HG02588 (cell line): Measurements from ENCODE around the gene AKR7A2.
"Not testable (repeated sequence)": the region's sequence is repeated elsewhere in the genome, so short reads cannot be mapped to it uniquely, and the experiment has no call there.

ENCODE experiments used
- ATAC-seq: cut with Tn5 transposase; IDR thresholded peaks from one replicate; pipeline ENCODE4 v1.9.1; 2021; ENCODE audit warnings: mild to moderate bottlenecking, moderate library complexity; ENCODE audit not compliant: unreplicated experiment

The AKR7A2 gene

DNA sequence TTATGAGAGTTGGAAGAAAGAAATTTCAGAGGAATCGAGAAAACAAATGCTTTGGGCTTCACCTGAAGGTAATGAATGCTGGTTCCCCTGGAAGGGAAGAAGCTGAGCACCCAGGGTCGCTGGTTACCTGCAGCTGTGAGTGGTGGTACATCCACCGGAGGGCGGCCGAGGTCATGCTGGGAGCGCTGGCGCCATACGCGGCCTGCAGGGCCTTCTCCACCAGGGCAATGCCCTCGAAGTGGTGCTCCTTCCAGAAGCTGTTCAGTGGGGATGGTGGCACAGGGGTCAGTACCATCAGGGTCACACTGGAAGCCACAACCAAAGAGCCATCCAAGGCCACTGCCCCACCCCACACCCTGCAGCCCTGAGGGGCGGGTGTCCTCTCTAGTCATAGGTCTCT, 43.5 kb downstream of the AKR7A2 start:
- no peak for ATAC-seq

DNA sequence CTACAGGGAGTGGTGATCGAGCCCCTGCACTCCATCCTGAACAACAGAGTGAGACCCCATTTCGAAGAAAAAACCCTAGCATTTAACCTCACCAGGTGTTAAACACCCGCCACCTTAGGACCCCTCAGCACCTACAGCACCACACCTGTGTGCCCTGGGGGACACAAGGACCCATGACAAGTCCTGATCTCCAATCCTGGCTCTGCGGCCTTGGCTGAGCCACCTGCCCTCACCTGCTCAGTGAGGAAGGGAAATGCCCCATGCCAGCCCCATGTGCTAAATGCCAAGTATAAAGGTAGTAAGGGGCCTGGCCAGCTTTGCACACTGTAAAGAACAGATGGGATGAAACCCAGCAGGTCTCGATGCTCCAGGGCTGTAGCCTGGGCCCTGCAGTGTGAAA, 49.2 kb downstream of the AKR7A2 start:
- no peak for ATAC-seq

DNA sequence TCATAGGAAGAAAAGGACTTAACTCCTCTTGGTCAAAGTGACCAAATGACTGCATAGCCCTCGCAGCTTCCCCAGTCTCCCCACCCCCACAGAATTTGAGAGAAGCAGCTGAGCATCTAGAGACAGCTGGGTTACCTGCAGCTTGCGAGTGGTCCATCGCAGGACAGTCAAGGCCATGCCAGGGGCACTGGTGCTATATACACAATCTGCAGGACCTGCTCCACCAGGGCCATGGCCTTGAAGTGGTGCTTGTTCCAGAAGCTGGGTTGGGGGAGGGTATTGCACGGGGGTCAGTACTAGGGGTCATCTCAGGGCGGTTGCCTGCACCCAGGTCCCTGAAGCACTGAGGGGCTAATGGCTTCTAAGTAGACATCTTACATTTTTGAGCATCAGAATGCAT, 49.9 kb downstream of the AKR7A2 start:
- no peak for ATAC-seq

DNA sequence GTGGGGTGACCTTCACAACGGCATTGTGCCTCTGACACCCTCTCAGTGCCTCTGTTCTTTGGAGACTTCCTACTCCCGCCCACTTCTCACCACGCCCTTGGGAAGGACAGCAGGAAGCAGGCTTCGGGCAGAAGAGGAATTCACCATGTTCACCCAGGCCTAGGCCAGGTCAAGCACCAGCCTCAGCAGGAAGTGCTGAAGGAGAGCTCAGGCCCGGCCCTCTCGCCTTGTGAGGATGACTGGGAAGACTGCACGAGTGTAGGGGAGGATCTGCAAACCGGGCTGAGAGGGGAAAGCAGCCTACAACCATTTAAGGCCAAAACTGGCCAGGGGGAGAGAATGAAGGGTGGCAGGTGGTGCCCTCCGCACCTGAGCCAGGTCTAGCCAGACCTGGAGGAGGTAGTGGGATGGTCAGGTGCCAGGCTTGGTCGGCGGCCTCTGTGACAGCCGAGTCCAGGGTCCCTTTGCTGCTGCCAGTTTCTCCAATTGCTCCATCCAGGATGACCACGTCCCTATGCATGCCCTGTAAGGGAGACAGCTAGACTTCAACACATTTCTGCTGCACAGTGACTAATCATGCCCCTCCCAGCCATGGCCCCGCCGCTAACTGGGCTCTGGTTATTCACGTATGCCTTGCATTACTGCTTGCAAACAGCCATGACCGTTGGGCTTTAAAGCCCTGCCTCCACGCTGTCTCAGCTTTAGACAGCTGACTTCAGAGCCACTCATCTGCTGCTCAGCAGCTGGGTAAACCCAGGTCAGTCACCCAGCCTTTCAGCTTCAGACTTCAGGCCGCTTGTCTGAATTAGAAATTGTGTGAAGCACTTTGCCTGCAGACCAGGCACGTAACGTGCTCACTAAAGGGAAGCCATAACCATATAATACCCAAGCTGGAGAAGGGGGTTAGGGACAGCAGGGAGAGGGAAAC, 51.5 kb downstream of the AKR7A2 start:
- no peak for ATAC-seq

DNA sequence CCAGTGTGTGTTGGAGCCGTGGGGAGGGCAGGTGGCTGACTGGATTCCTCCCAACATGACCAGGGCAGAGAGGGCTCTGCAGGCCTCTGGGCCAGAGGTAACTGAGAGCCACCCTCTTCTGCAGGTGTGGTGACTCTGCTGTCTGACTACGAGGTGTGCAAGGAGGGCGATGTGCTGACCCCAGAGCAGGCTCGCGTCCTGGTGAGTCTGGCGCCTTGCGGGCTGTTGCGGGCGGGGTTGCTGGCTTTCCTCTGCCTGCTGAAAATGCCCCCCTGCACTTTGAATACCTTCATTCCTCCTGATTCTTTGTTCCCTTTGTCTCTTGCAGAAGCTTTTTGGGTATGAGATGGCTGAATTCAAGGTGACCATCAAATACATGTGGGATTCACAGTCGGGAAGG, 53.6 kb downstream of the AKR7A2 start:
- no peak for ATAC-seq

DNA sequence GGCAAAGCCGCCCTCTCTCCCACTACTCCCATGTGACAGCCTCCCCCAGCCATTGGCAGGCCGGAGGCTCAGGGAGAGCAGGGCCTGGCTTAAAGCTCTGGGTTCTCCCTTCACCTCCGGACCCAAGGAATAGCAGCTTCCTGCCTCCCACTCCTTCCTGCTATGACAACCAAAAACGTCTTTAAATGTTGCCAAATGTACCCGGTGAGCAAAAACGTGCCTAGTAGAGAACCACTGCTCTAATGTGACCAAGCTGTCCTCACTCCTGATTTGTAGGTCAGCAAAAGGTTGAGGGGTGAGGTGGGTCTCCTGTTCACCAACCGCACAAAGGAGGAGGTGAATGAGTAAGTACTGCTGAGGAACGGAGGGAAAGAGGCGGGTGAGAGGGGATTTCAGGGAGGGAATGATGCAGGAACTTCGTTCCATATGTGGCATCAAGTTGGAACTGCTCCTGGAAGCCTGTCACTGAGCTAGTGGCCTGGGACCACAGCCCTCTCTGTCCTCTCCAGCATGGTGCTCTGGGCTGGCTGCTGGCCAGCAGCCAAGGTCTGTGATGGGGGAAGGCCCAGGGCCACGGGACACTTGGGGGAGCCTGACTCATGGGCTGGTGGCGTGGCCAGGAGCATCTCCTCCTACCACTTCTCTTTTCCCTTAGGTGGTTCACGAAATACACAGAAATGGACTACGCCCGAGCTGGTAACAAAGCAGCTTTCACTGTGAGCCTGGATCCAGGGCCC, 54.6 kb downstream of the AKR7A2 start:
- ATAC-seq, result no peak

DNA sequence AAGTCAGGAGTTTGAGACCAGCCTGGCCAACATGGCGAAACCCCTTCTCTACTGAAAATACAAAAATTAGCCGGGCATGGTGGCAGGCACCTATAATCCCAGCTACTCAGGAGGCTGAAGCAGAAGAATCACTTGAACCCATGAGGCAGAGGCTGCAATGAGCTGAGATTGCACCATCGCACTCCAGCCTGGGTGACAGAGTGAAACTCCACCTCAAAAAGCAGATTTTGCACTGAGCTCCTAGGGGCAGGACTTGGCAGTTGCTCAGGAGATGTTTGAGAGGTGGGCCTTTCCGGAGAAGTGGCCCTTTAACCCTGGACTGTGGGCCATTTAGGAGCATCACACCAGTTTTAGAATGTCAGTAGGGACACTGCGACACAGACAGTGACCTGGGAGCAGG, 55.6 kb downstream of the AKR7A2 start:
- not testable (repeated sequence) for ATAC-seq

DNA sequence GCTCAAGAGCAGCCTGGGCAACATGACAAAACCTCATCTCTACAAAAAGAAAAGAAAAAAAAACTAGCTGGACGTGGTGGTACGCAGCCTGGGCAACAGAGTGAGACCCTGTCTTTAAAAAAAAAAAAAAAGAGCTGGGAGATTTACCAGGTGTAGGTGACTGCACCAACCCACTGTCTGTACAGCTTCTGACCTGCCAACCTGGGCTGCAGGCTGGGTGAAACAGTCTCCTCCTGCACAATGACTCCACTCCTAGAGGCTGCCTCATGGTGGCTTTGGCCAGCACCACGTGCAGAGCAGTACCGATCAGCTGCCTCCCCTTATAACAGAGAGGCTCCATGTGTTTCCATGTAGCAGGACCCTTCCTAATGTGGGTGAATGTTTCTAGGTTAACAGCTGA, 56.7 kb downstream of the AKR7A2 start:
- ATAC-seq, result no peak

DNA sequence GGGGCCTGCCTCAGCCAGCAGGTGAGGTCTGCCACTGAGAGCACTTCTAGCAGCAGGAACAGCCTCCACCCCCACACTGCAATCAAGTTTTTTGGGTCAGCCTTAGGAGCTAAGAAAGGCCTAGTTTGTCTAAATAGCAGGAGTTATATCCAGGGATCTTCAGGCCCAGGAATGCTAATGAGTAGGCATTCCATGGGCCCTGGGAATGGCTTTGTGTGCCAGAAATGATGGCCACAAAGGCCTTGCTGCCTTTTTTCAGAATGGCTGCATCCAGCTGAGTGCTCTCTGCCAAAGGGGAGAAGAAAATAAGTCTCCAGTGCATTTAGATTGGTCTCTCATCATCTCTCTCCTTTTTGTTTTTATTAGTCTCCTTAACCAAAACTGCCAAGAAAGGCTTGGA, 57.5 kb downstream of the AKR7A2 start:
- ATAC-seq, result no peak
